HG03039 (cell line): ENCODE measurements around the gene PLXNB2.
"Not testable (repeated sequence)": the region's sequence is repeated elsewhere in the genome, so short reads cannot be mapped to it uniquely, and the experiment has no call there.

Experiments
- ATAC-seq: cut with Tn5 transposase; IDR thresholded peaks from one replicate; pipeline ENCODE4 v1.9.1; 2021; ENCODE audit warnings: mild to moderate bottlenecking, moderate library complexity; ENCODE audit not compliant: unreplicated experiment

The PLXNB2 gene, protein sequence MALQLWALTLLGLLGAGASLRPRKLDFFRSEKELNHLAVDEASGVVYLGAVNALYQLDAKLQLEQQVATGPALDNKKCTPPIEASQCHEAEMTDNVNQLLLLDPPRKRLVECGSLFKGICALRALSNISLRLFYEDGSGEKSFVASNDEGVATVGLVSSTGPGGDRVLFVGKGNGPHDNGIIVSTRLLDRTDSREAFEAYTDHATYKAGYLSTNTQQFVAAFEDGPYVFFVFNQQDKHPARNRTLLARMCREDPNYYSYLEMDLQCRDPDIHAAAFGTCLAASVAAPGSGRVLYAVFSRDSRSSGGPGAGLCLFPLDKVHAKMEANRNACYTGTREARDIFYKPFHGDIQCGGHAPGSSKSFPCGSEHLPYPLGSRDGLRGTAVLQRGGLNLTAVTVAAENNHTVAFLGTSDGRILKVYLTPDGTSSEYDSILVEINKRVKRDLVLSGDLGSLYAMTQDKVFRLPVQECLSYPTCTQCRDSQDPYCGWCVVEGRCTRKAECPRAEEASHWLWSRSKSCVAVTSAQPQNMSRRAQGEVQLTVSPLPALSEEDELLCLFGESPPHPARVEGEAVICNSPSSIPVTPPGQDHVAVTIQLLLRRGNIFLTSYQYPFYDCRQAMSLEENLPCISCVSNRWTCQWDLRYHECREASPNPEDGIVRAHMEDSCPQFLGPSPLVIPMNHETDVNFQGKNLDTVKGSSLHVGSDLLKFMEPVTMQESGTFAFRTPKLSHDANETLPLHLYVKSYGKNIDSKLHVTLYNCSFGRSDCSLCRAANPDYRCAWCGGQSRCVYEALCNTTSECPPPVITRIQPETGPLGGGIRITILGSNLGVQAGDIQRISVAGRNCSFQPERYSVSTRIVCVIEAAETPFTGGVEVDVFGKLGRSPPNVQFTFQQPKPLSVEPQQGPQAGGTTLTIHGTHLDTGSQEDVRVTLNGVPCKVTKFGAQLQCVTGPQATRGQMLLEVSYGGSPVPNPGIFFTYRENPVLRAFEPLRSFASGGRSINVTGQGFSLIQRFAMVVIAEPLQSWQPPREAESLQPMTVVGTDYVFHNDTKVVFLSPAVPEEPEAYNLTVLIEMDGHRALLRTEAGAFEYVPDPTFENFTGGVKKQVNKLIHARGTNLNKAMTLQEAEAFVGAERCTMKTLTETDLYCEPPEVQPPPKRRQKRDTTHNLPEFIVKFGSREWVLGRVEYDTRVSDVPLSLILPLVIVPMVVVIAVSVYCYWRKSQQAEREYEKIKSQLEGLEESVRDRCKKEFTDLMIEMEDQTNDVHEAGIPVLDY (N-terminal part only)

DNA sequence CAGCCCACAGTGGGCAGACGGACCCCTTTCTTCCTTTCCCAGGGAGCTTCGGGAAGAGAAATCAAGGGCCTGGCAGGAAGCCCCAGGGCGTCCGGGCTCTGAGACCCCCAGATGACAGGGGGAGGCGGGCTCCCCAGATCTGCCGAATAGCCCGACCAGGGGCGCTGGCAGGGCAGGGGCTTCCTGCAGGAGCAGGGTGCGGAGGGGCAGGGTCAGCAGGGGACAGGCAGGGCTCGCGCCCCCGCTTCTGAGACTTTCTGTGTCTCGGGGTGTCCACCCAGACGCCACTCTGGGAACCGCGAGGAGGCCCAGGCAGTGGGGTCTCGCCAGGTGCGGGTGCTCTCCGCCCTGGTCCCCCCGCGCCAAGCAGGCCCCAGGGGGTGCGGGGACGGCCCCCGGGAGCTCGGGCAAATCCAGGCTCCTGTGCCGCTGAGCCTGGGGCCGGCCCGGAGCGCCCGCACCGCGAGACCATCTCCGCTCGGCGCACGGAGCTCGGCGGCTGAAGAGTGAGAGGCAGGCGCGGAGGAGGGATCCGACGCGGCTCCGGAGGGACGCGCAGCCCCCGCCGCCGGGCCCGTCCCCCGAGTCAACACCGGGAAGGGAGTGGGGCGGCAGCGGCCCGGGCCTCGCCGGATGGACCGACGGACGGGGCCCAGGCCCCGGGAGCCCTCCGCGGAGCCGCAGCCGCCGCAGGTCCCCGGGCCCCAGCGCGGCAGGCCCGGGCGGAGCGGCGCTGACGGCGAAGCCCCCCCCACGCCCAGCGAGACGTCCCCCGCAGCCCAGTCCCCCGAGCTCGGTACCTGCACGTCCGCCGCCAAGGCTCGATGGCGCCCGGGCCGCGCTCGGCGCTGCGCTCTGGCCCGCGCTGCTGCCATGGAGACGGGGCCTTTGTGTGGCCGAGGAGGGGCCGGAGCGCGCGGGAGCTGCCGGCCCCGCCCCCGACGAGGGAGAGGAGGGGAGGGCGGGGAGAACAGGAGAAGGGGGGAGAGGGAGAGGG, at the start of gene PLXNB2:
TSS of gene PLXNB2 (minus strand) at position 894 of the 997 bp plus-strand sequence. CDS start 17,062 bp downstream, outside the sequence.
- no peak for ATAC-seq

DNA sequence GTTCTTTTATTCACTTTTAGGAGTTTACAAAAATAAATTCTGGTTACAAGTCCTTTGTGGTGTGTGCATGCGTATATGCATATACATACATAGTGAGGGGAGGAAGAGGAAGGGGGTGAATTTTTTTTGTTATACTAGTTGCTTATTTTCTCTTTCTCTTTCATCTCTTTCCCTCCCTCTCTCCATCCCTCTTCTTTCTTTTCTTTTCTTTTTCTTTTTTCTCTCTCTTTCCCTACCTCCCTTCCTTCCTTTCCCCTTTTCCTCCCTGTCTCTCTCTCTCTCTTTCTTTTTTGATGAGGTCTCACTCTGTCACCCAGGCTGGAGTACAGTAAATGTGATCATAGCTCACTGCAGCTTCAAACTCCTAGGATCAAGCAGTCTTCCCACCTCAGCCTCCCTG, 49.8 kb upstream of the PLXNB2 start:
- ATAC-seq: no peak

DNA sequence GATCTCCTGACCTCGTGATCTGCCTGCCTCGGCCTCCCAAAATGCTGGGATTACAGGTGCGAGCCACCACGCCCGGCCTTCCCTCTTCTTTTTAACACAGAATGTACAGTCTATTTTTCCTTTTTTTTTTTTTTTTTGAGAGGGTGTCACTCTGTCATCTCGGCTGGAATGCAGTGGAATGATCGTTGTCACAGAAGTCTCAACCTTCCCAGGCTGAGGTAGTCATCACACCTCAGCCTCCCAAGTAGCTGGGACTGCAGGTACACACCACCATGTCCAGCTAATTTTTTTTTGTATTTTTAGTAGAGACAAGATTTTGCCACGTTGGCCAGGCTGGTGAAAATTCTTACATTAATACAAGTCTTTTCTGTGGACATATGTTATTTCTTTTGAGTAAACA, 48.7 kb upstream of the PLXNB2 start:
- ATAC-seq: no peak

DNA sequence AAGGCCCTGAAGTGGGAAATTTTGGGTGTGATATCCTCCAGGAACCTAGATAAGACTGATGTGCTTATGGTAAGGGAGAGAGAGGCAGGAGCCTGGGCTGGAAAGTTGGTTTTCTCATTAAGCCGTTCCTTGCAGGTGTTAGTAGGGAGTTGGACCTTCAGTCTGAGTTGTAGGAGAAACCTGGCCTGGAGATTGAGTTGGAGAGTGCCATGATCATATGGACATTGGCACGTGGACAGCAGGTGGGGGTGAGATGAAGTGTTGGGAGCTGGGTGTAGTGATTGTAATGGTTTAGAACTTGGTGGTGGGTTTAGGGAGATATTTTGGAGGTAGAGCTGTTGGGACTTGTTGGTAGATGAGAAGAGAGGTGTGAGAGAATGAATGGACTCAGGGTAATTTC, 40.6 kb upstream of the PLXNB2 start:
- no peak for ATAC-seq

DNA sequence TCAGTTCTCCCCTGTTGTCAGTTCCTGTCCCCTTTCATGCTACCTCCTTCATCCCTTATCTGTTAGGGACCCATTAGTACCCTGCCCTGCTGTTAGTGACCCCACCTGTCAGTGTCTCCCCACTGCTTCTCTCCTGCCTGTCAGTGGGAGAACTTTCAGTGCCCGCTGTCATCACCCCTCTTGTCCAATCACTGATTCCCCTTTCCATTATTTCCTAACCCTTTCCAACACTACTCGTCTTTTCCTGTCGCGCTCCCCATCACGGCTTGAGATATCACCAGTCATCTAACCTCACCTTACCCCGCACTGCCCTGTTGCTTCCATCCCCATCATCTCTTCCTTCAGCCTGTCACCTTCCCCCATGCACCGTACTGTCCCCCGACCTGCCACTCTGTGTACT, 39.7 kb upstream of the PLXNB2 start:
- ATAC-seq: no peak

DNA sequence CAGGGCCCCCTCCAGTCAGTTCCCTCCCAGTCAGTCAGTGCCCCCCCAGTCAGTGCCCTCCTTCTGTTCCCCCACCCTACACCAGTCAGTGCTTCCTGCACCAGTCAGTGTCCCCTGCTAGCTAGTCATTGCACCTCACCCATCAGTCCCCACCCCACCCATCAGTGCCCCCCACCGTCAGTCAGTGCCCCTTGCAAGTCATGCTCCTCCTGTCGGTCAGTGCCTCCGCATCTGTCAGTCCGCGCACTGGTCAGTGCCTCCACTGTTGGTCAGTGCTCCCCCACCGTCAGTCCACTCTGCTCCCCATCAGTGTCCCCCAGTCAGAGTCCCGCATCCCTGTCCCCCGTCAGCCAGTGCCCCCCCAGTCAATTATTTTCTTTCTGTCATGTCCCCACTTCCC, 39.0 kb upstream of the PLXNB2 start:
- ATAC-seq: no peak

DNA sequence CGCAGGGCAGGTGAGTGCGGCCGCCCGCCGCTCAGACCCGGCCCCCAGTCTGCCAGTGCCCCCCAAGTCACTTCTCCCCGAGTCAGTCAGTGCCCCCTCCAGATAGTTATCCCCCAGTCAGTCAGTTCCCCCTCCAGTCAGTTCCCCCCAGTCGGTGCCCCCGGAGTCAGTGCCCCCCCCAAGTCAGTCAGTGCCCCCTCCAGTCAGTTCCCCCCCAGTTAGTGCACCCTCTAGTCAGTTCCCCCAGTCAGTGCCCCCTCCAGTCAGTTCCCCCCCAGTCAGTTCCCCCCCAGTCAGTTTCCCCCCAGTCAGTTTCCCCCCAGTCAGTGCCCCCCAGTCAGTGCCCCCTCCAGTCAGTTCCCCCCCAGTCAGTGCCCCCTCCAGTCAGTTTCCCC, 36.1 kb upstream of the PLXNB2 start:
- no peak for ATAC-seq

DNA sequence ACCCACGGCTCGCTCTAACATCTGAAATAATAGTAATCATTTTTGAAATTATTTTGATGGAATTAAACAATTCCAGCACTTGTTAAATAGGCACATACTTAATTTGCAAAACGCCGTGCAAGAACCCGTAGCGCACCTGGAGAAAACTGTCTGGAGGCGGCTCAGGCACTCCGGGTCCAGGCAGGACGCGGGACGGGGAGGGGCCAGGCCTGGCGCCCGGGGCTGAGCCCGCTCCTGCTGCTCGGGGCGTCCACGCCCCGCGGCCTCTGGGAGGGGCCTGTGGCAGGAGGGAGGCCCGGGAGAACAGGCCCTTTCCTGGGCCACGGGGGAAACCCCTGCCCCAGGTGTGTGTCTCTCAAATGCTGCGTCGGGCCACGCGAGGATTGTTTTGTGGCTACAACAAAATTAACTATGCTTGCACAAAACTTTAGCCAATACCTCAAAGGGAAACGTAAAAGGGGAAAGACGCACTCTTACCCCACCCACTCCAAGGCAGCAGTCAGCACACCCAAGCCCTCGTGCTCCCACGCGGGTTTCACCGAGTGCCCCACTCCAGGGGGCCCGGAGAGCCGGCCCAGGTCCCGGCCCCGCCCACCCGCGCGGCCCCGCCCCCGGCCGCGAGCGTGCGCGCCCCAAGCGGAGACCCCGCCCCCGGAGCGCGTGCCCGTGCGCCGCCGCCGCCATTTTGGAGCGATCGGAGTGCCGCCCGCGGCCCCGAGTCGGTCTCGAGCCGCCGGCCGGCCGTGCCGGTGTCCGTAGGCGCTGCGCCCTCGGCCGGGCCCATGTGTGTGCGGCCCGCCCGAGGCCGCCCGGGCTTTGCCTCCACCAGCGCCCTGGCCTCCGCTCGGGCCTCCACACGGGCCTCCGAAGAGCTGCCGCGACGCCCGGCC, 35.5 kb upstream of the PLXNB2 start, which contains the start of gene PPP6R2:
TSS of gene PPP6R2 (plus strand) at position 677 of the 890 bp plus-strand sequence. CDS start 50,582 bp downstream, outside the sequence.
- ATAC-seq: peak; percentile 66

DNA sequence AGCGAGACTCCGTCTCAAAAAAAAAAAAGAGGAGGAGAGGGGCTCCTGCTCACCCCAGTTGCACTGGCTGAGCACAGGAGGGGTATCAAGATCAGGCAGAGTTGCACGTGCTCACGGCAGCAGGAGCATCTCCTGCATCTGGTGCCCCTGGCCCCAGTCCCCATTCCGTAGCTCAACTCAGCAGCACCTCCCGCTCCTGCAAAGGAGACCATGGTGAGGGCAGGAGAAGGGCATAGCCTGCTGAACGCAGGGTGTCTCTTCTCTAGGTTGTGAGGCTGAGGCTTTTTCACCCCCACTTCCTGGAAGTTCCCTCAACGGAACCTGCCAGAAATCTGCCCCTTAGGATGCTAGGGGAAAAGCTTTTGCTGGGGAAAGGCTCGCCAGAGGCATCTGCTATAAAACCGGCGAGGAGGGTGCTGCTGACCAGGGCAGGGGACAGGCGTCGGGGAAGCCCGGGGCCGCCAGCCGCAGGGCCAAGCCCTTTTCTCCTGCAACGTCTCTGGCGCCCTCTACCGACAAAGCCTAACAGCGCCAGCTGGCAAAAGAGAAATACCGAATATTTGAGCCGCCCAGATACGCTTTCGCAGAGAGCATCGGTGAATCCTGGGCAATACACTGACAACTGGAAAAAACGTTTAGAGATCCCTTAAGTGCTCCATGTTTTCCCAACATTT, 34.7 kb upstream of the PLXNB2 start:
- no peak for ATAC-seq

DNA sequence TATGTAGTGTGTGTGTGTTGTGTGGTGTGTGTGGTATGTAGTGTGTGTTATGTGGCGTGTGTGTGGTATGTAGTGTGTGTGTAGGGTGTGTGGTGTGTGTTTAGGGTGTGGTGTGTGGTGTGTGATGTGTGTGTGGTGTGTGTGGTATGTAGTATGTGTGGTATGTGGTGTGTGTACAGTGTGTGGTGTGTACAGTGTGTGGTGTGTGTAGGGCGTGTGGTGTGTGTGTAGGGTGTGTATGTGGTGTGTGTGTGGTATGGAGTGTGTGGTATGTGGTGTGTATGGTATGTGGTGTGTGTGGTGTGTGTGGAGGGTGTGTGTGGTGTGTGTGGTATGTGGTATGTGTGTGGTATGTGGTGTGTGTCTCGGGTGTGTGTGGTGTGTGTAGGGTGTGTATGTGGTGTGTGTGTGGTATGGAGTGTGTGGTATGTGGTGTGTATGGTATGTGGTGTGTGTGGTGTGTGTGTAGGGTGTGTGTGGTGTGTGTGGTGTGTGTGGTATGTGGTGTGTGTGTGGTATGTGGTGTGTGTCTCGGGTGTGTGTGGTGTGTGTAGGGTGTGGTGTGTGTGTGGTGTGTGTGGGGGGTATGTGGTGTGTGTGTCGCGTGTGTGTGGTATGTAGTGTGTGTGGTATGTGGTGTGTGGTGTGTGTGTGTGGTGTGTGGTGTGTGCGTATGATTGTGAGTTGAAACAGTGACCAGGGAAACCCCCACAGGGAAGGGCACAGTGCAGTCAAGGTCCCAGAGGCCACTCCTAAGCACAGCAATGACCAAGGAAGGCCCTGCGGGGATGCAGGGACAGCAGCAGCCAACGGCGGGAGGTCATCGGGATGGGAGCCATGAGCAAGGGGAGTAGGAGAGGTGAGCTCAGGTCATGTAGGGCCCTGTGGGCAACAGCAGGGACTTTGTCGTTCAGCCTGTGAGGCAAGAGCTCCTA, 32.8 kb upstream of the PLXNB2 start:
- ATAC-seq: no peak

DNA sequence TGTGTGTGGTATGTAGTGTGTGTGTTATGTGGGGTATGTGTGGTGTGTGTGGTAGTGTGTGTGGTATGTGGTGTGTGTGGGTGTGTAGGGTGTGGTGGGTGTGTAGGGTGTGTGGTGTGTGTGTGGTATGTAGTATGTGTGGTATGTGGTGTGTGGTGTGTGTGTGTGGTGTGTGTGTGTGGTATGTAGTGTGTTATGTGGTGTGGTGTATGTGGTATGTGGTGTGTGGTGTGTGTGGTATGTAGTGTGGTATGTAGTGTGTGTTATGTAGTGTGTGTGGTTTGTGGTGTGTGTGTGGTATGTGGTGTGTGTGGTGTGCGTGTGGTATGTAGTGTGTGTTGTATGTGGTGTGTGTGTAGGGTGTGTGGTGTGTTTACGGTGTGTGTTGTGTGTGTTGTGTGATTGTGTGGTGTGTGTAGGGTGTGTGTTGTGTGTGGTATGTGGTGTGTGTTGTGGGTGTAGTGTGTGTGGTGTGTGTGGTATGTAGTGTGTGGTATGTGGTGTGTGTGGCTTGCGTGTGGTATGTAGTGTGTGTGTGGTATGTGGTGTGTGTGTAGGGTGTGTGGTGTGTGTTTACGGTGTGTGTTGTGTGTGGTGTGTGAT, 31.5 kb upstream of the PLXNB2 start:
- ATAC-seq: no peak

DNA sequence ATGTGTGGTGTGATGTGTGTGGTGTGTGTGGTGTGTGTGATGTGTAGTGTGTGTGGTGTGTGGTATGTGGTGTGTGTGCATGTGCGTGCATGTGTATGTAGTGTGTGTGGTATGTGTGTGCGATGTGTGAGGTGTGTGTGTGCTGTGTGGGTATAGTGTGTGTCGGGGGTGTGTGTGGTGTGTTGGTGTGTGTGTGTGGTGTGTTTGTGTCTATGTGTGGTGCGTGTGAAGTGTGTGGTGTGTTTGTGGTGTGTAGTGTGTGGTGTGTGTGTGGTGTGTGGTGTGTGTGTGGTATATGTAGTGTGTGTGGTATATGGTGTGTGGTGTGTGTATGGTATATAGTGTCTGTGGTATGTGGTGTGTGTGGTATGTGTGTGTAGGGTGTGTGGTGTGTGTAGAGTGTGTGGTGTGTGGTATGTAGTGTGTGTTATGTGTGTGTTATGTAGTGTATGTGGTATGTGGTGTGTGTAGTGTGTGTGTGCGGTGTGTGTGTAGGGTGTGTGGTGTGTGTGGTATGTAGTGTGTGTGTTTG, 30.7 kb upstream of the PLXNB2 start:
- no peak for ATAC-seq

DNA sequence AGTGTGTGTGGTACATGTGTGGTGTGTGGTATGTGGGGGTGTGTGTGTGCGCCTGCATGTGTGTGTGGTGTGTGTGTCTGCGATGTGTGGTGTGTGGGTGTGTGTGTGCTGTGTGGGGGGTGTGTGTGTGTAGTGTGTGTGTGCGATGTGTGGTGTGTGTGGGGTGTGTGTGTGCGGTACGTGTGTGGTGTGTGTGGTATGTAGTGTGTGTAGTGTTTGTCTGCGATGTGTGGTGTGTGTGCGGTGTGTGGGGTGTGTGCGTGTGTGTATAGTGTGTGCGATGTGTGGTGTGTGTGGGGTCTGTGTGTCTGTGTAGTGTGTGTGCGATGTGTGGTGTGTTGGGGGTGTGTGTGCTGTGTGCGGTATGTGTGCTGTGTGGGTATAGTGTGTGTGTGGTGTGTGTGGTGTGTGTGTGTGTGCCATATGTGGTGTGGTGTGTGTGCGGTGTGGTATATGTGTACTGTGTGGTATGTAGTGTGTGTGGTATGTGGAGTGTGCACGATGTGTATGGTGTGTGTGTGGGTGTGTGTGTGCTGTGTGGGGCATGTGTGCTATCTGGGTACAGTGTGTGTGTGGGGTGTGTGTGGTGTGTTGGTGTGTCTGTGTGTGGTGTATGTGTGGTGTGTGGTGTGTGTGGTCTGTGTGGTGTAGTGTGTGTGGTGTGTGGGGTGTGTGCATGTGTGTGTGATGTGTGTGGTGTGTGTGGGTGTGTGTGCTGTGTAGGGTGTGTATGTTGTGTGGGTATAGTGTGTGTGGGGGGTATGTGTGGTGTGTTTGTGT, 30.0 kb upstream of the PLXNB2 start:
- ATAC-seq: no peak

DNA sequence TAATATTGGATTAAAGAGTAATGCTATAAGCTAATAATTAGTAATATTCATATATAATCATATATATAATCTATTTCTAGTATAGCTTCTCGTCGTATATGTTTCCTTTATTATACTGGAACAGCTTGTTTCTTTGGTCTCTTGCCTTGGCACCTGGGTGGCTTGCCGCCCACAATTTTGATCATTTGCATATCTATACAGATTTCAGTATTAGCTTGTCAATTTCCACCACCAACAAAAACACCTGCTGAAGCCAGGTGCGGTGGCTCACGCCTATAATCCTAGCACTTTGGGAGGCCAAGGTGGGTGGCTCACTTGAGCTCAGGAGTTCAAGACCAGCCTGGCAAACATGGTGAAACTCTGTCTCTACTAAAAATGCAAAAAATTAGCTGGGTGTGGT, 27.0 kb upstream of the PLXNB2 start:
- not testable (repeated sequence) for ATAC-seq

DNA sequence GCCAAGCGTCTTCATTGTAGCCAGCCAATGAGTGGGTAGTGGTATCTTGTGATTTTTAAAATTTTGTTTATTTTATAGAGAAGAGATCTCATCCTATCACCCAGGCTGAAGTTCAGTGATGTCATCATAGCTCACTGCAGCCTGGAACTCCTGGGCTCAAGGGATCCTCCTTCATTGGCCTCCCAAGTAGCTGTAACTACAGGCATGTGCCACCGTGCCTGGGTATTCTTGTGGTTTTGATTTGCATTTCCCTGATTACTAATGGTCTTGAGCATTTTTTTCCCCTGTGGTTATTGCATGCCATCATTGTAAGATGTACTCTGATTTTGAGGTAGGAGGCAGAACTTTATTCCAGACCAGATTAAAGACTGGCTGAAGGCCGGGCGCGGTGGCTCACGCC, 21.8 kb upstream of the PLXNB2 start:
- ATAC-seq: no peak

DNA sequence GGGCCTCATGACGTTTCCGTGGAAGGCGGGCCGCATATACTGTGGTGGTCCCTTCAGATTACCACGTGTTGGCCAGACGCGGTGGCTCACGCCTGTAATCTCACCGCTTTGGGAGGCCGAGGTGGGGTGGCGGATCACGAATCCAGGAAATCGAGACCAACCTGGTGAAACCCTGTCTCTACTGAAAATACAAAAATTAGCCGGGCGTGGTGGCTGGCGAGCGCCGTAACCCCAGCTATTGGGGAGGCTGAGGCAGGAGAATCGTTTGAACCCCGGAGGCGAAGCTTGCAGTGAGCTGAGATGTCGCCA, 20.2 kb upstream of the PLXNB2 start:
- ATAC-seq: no peak
